ENCODE measurements around the gene MATCAP1. TPM values are rescaled to one million over a fixed set of nuclear protein-coding genes. Genes with fewer than 3 reads are reported as not detected.

MATCAP1 gene
- total RNA-seq, 2 experiments from 2014 or later = 9.7 to 10.6 TPM

GRCh38 chr16:67150047-67150832 is 33.5 kb downstream of the MATCAP1 start:
- H3K4me1 ChIP-seq (ENCODE audit: insufficient read depth, low read length) = peaks cover 45% of the 10 kb centered on the region
- H3K36me3 ChIP-seq (ENCODE audit: insufficient read depth, low read length) = peaks cover 31% of the 10 kb centered on the region
- H3K27me3 ChIP-seq (ENCODE audit: control insufficient read depth in 1 of 2, insufficient read depth in 2 of 2, low read length in 2 of 2) = no peaks in the 10 kb centered on the region
- peaks cover 14% of the 10 kb centered on the region for H3K27me3 Mint-ChIP-seq
- peak; percentile 5 for TF ChIP-seq CTCF (IDR thresholded peaks at IDR 0.05)
- ChIA-PET POLR2A (interaction anchor here (0.7 to 3.0 kb wide), 8 partner anchors 9 to 196 kb away, joined by 3 to 29 read pairs (median 5); partner anchors contain the start of genes CBFB, FBXL8, FHOD1 and HSF4), CTCF (interaction anchor here (1.0 to 1.3 kb wide), 3 partner anchors 9 to 132 kb away, joined by 3 to 4 read pairs (median 3); partner anchors contain the start of genes FBXL8 and TRADD)
- ATAC-seq (ENCODE audit: poor library complexity) (peak; percentile 70), DNase-seq (peak in 7 of 14 experiments; percentile 9 to 73 (median 41))
- no peak overlapping the region for H3K27ac Mint-ChIP-seq
- H3K4me3 Mint-ChIP-seq = no peak overlapping the region
- H3K9me3 ChIP-seq (ENCODE audit: control insufficient read depth in 1 of 2, insufficient read depth in 1 of 2, low read length in 2 of 2) = peaks cover 0 to 7% of the 10 kb centered on the region in 2 experiments
- intact Hi-C loops (cut with DNase I, micrococcal nuclease) = no loop called here
- no peak overlapping the region for H3K27ac ChIP-seq (ENCODE audit: low read depth in 1 of 2, low read length in 2 of 2)
- H3K36me3 Mint-ChIP-seq (ENCODE audit: low read depth) = peaks cover 37% of the 10 kb centered on the region
- H3K4me1 Mint-ChIP-seq (ENCODE audit: low read depth) = peaks cover 18% of the 10 kb centered on the region
- no peaks in the 10 kb centered on the region for H3K9me3 Mint-ChIP-seq
- peak overlapping the region; percentile 57 for H3K4me3 ChIP-seq (ENCODE audit: low read length)

GRCh38 chr16:67149276-67150046 is 34.3 kb downstream of the MATCAP1 start:
- ChIA-PET CTCF (no interaction called here), POLR2A (interaction anchor here (3.0 kb wide), 1 partner anchor 10 kb away, joined by 29 read pairs; the partner anchor contains the start of genes FBXL8 and TRADD)
- H3K4me3 ChIP-seq (ENCODE audit: low read length) = no peak overlapping the region
- H3K9me3 Mint-ChIP-seq = no peaks in the 10 kb centered on the region
- ATAC-seq (ENCODE audit: poor library complexity) = no peak
- H3K9me3 ChIP-seq (ENCODE audit: control insufficient read depth in 1 of 2, insufficient read depth in 1 of 2, low read length in 2 of 2) = peaks cover 0 to 7% of the 10 kb centered on the region in 2 experiments
- no peak overlapping the region for H3K4me3 Mint-ChIP-seq
- peaks cover 45% of the 10 kb centered on the region for H3K36me3 Mint-ChIP-seq (ENCODE audit: low read depth)
- peak; percentile 16 for TF ChIP-seq CTCF (IDR thresholded peaks at IDR 0.05)
- H3K27ac Mint-ChIP-seq = no peak overlapping the region
- peaks cover 38% of the 10 kb centered on the region for H3K36me3 ChIP-seq (ENCODE audit: insufficient read depth, low read length)
- no peaks in the 10 kb centered on the region for H3K27me3 ChIP-seq (ENCODE audit: control insufficient read depth in 1 of 2, insufficient read depth in 2 of 2, low read length in 2 of 2)
- no peak for DNase-seq
- intact Hi-C loops (cut with DNase I, micrococcal nuclease) = loop anchor here in 1 of 2 experiments (10.0 kb wide), 1 partner anchor 305 kb away; no protein-coding TSS in a partner anchor
- H3K4me1 Mint-ChIP-seq (ENCODE audit: low read depth) = peaks cover 16% of the 10 kb centered on the region
- peaks cover 37% of the 10 kb centered on the region for H3K4me1 ChIP-seq (ENCODE audit: insufficient read depth, low read length)
- H3K27ac ChIP-seq (ENCODE audit: low read depth in 1 of 2, low read length in 2 of 2) = no peak overlapping the region
- peaks cover 14% of the 10 kb centered on the region for H3K27me3 Mint-ChIP-seq

GRCh38 chr16:67148656-67149275 is 35.0 kb downstream of the MATCAP1 start:
- Histone ChIP-seq H3K27ac (ENCODE audit: low read depth in 1 of 2, low read length in 2 of 2) (no peak overlapping the region), H3K9me3 (ENCODE audit: control insufficient read depth in 1 of 2, insufficient read depth in 1 of 2, low read length in 2 of 2) (peaks cover 0 to 7% of the 10 kb centered on the region in 2 experiments), H3K4me3 (ENCODE audit: low read length) (no peak overlapping the region), H3K36me3 (ENCODE audit: insufficient read depth, low read length) (peaks cover 44% of the 10 kb centered on the region), H3K4me1 (ENCODE audit: insufficient read depth, low read length) (peaks cover 31% of the 10 kb centered on the region), H3K27me3 (ENCODE audit: control insufficient read depth in 1 of 2, insufficient read depth in 2 of 2, low read length in 2 of 2) (no peaks in the 10 kb centered on the region)
- CTCF ChIA-PET = no interaction called here
- no peak overlapping the region for H3K27ac Mint-ChIP-seq
- peak overlapping the region; percentile 51 for H3K4me3 Mint-ChIP-seq
- no peak for DNase-seq
- H3K9me3 Mint-ChIP-seq = no peaks in the 10 kb centered on the region
- H3K4me1 Mint-ChIP-seq (ENCODE audit: low read depth) = peaks cover 16% of the 10 kb centered on the region
- ATAC-seq (ENCODE audit: poor library complexity) = no peak
- TF ChIP-seq CTCF (IDR thresholded peaks at IDR 0.05) = no peak
- peaks cover 14% of the 10 kb centered on the region for H3K27me3 Mint-ChIP-seq
- intact Hi-C loops (cut with DNase I, micrococcal nuclease) = loop anchor here in 1 of 2 experiments (10.0 kb wide), 1 partner anchor 306 kb away; no protein-coding TSS in a partner anchor
- peaks cover 50% of the 10 kb centered on the region for H3K36me3 Mint-ChIP-seq (ENCODE audit: low read depth)
- POLR2A ChIA-PET = interaction anchor here (3.0 kb wide), 1 partner anchor 11 kb away, joined by 29 read pairs; the partner anchor contains the start of genes FBXL8 and TRADD

All from CD4-positive, alpha-beta T cell (primary cell).